Transverse colon (tissue), 4 donors: ENCODE data around the gene CENPVL3. TPM values are rescaled to one million over a fixed set of nuclear protein-coding genes. Genes with fewer than 3 reads are reported as not detected.
A peak's percentile ranks its signal among the peaks of the same experiment; 100 is the strongest.
"Not testable (repeated sequence)": the region's sequence is repeated elsewhere in the genome, so short reads cannot be mapped to it uniquely, and the experiment has no call there.

Experiments used
- DNase-seq: peaks from one replicate; pipeline ENCODE4 v3.0.0-alpha.2; 2019
- H3K27ac ChIP-seq, 4 donors: fragments of 200-600 bp; sonication (generic); 2 replicates each; pipeline ENCODE4 v1.5.1; 2016 to 2018; ENCODE audit warnings: inconsistent platforms in 4 of 4
- H3K27me3 ChIP-seq: fragments of 200-600 bp; sonication (generic); 2 replicates; pipeline ENCODE4 v1.5.1; 2017; ENCODE audit warnings: inconsistent platforms
- H3K36me3 ChIP-seq, 4 donors: fragments of 200-600 bp; sonication (generic); 2 replicates each; pipeline ENCODE4 v1.5.1; 2017 to 2019; ENCODE audit warnings: inconsistent platforms in 4 of 4
- H3K4me1 ChIP-seq, 4 donors: fragments of 200-600 bp; sonication (generic); 2 replicates each; pipeline ENCODE4 v1.5.1; 2017 to 2020; ENCODE audit warnings: inconsistent platforms in 4 of 4
- H3K4me3 ChIP-seq, 4 donors: fragments of 200-600 bp; sonication (generic); 1 replicate in 1 of 4; 2 replicates in 3 of 4; pipeline versions ENCODE4 v1.5.1 to v1.6.1; 2017 to 2019; ENCODE audit warnings: inconsistent platforms in 4 of 4
- H3K9me3 ChIP-seq, 2 donors: fragments of 200-600 bp; sonication (generic); 2 replicates each; pipeline ENCODE4 v1.5.1; 2017 to 2019; ENCODE audit warnings: inconsistent platforms in 2 of 2
- CTCF ChIP-seq, 5 experiments: fragments of 200-600 bp in 3 of 5; fragments of 450-650 bp in 2 of 5; sonication (generic) in 3 of 5; IDR thresholded peaks; 1 replicate in 2 of 5; 2 replicates in 3 of 5; pipeline ENCODE4 v1.5.1; 2016 to 2017; ENCODE audit warnings: antibody characterized with exemption in 5 of 5, inconsistent platforms in 3 of 5, mild to moderate bottlenecking in 2 of 5, moderate library complexity in 1 of 5
- EP300 ChIP-seq: sonication (generic); formaldehyde crosslinking; IDR thresholded peaks from one replicate; pipeline ENCODE4 v1.6.1; 2017; ENCODE audit warnings: antibody characterized with exemption, low read depth
- POLR2A ChIP-seq: fragments of 450-650 bp; IDR thresholded peaks from one replicate; pipeline ENCODE4 v1.6.1; 2016; ENCODE audit warnings: antibody characterized with exemption, mild to moderate bottlenecking, moderate library complexity
- POLR2AphosphoS5 ChIP-seq, 3 donors: sonication (generic); formaldehyde crosslinking; IDR thresholded peaks; one replicate each; pipeline ENCODE4 v1.6.1; 2016; ENCODE audit warnings: antibody characterized with exemption in 3 of 3
- WGBS, 2 donors: methylation state at CpG; one replicate each; pipeline ENCODE4 v1.1.5; 2018; ENCODE audit warnings: low coverage in 1 of 2; 5-methylcytosine and 5-hydroxymethylcytosine counted together
- in situ Hi-C, 4 donors: fragments of 200-750 bp; cut with MboI; loops; one replicate each; pipeline versions ENCODE4 v1.15.0 to v1.15.1; 2017; ENCODE audit warnings: low sequenced_read_pairs in 3 of 4, low pct_ligation_motif_present in 1 of 4, low pct_unique_long_range_greater_than_20kb in 1 of 4
- intact Hi-C: fragments of 100-400 bp; cut with DNase I; formaldehyde crosslinking; loops from one replicate; pipeline ENCODE4 v1.15.1; 2023; ENCODE audit warnings: low total_unique reads
- total RNA-seq, 4 donors: library from RNA; depleted of rRNA; stranded (reverse); fragments of >200 nt; gene quantifications; one replicate each; pipeline ENCODE4 v1.1.0, GENCODE V29; 2016

Gene CENPVL3
- total RNA-seq = not detected

- H3K9me3 ChIP-seq, in situ Hi-C loops, H3K36me3 ChIP-seq, H3K27ac ChIP-seq, intact Hi-C loops, DNase-seq, H3K4me1 ChIP-seq: not testable (repeated sequence)
- 65% methylated on average over 44 of the region's 81 CpGs; no CpG with 5 or more reads in 1 of the 2 donors for WGBS, 2 donors
- Histone ChIP-seq H3K27me3 (peaks cover 17% of the 10 kb centered on the region), H3K4me3 (peak within 1 kb of the TSS in 1 of 4 donors; percentile 9)
Observed at GRCh38 chrX:51618241-51619155, at the start of gene CENPVL3. Gene CENPVL3, minus strand, starts transcription at chrX:51618912. Its CDS starts 39 bp downstream, at chrX:51618873.

GRCh38 chrX:51665981-51666380 lies 47.3 kb upstream of the CENPVL3 start:
- no peaks in the 10 kb centered on the region for H3K9me3 ChIP-seq
- no peak overlapping the region for H3K27ac ChIP-seq
- no peak overlapping the region for H3K4me3 ChIP-seq
- no peaks in the 10 kb centered on the region for H3K36me3 ChIP-seq
- intact Hi-C loops (no loop called here), in situ Hi-C loops (no loop called here)
- WGBS, 2 donors = 40 to 58% methylated on average over 4 to 5 of the region's 5 CpGs
- no peaks in the 10 kb centered on the region for H3K4me1 ChIP-seq
- no peak for DNase-seq
- no peak for TF ChIP-seq EP300
- no peaks in the 10 kb centered on the region for H3K27me3 ChIP-seq

GRCh38 chrX:51643377-51643776 lies 24.7 kb upstream of the CENPVL3 start:
- Histone ChIP-seq H3K9me3 (no peaks in the 10 kb centered on the region), H3K36me3 (no peaks in the 10 kb centered on the region), H3K4me3 (no peak overlapping the region), H3K27me3 (no peaks in the 10 kb centered on the region), H3K4me1 (no peaks in the 10 kb centered on the region), H3K27ac (no peak overlapping the region)
- in situ Hi-C loops = loop anchor here in 2 of 4 donors (25.0 kb wide), 1 partner anchor 219 kb away; no protein-coding TSS in a partner anchor
- TF ChIP-seq CTCF (IDR thresholded peaks at IDR 0.05) = no peak
- TF ChIP-seq POLR2AphosphoS5 (IDR thresholded peaks at IDR 0.05) = no peak
- no peak for TF ChIP-seq POLR2A
- no peak for TF ChIP-seq EP300
- DNase-seq = no peak
- 49% methylated on average over 2 of the region's 2 CpGs; no CpG with 5 or more reads in 1 of the 2 donors for WGBS, 2 donors
- intact Hi-C loops = no loop called here

DNA sequence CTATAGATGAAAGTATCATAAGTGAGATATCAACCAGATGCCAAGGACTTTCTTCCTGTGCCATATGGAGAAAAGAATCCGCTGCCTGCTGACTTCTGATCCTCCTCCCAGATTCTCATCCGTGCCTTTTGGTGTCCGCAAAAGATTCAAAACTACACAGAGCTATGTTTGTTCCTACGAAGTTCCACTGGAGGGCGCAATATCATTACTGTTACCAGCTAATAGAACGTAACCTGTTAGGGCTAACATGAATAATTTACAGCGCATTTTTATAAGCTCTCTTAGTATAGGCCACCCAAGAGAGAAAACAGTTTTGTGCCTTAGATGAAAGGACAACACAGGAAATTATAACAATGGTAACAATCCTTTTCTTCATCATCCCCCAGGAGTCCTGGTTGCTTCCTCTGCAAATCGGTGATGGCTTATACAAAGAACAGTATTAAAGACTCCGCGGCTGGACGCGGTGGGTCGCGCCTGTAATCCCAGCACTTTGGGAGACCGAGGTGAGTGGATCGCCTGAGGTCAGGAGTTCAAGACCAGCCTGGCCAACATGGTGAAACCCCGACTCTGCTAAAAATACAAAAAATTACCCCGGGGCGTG lies 22.8 kb upstream of the CENPVL3 start:
- H3K27ac ChIP-seq = no peak overlapping the region
- WGBS, 2 donors = 0 to 52% methylated on average over 1 to 19 of the region's 19 CpGs
- no peak for TF ChIP-seq POLR2A
- TF ChIP-seq CTCF (IDR thresholded peaks at IDR 0.05) = peak in 4 of 5 experiments; percentile 27 to 41 (median 34)
- no peak overlapping the region for H3K4me3 ChIP-seq
- in situ Hi-C loops (loop anchor here in 2 of 4 donors (25.0 kb wide), 1 partner anchor 221 kb away; no protein-coding TSS in a partner anchor), intact Hi-C loops (no loop called here)
- no peaks in the 10 kb centered on the region for H3K9me3 ChIP-seq
- H3K27me3 ChIP-seq = no peaks in the 10 kb centered on the region
- no peak for DNase-seq
- no peaks in the 10 kb centered on the region for H3K36me3 ChIP-seq
- H3K4me1 ChIP-seq = no peaks in the 10 kb centered on the region

GRCh38 chrX:51636511-51636910 lies 17.8 kb upstream of the CENPVL3 start:
- 20 to 61% methylated on average over 1 to 7 of the region's 7 CpGs for WGBS, 2 donors
- H3K4me1 ChIP-seq, H3K9me3 ChIP-seq, H3K4me3 ChIP-seq, intact Hi-C loops, H3K27ac ChIP-seq, H3K36me3 ChIP-seq, DNase-seq, H3K27me3 ChIP-seq: not testable (repeated sequence)
- in situ Hi-C loops = loop anchor here in 2 of 4 donors (25.0 kb wide), 1 partner anchor 226 kb away; no protein-coding TSS in a partner anchor
